IMR-90 (cell line): ENCODE measurements around the gene USP4. TPM values are rescaled to one million over a fixed set of nuclear protein-coding genes. Genes with fewer than 3 reads are reported as not detected.

Source experiments
- ATAC-seq: fragments of 200-7000 bp; cut with Tn5 transposase; 2 replicates; pipeline ENCODE4 v1.9.1; 2020; ENCODE audit warnings: low read depth, mild to moderate bottlenecking, moderate library complexity
- BruUV-seq: library from RNA; stranded (reverse); fragments of 400-500 nt; replicated peaks from 2 replicates; lab custom pipeline; 2021; lab: Mats Ljungman, UMichigan
- CTCF ChIA-PET: fragments of 300-600 bp; formaldehyde crosslinking; extraction: SDS; loops from one replicate; lab custom pipeline; 2021; ENCODE audit warnings: antibody characterized with exemption; lab: Yijun Ruan, JAX
- POLR2A ChIA-PET: fragments of 300-600 bp; sonication (Branson Sonifier 250); formaldehyde crosslinking; loops from one replicate; lab custom pipeline; 2022; ENCODE audit warnings: antibody characterized with exemption; ENCODE audit not compliant: unreplicated experiment; lab: Charles Lee
- DNase-seq: peaks from one replicate; pipeline ENCODE4 v3.0.0; 2013
- H2AFZ ChIP-seq: replicated peaks from 2 replicates; pipeline ENCODE3; 2013; ENCODE audit warnings: low read length, mild to moderate bottlenecking; ENCODE audit not compliant: poor library complexity
- H2AK5ac ChIP-seq: 2 replicates; pipeline ENCODE4 v1.6.1; 2013; ENCODE audit warnings: low read depth, low read length, inconsistent platforms
- H2AK9ac ChIP-seq: replicated peaks from 2 replicates; pipeline ENCODE3; 2013; ENCODE audit warnings: mild to moderate bottlenecking, low read depth, low read length, moderate library complexity; ENCODE audit not compliant: poor library complexity
- H2BK120ac ChIP-seq: 2 replicates; pipeline ENCODE4 v1.6.1; 2013; ENCODE audit warnings: low read depth, low read length, inconsistent platforms
- H2BK15ac ChIP-seq: 3 replicates; pipeline ENCODE4 v1.6.1; 2013; ENCODE audit warnings: low read depth, low read length, inconsistent platforms
- H2BK20ac ChIP-seq: 2 replicates; pipeline ENCODE4 v1.6.1; 2013; ENCODE audit warnings: low read depth, mild to moderate bottlenecking, inconsistent platforms, low read length, moderate library complexity
- H2BK5ac ChIP-seq: 2 replicates; pipeline ENCODE4 v1.6.1; 2013; ENCODE audit warnings: mild to moderate bottlenecking, low read depth, low read length, inconsistent platforms; ENCODE audit not compliant: poor library complexity, severe bottlenecking
- H3K14ac ChIP-seq: replicated peaks from 2 replicates; pipeline ENCODE4 v1.6.1; 2013; ENCODE audit warnings: low read depth, low read length, inconsistent platforms
- H3K18ac ChIP-seq: 2 replicates; pipeline ENCODE4 v1.6.1; 2013; ENCODE audit warnings: low read depth, low read length, control low read depth
- H3K23ac ChIP-seq: 2 replicates; pipeline ENCODE4 v1.6.1; 2013; ENCODE audit warnings: low read depth, low read length, inconsistent platforms
- H3K27ac ChIP-seq: 2 replicates; pipeline ENCODE4 v1.5.1; 2013; ENCODE audit warnings: mild to moderate bottlenecking, control low read depth, low read length; ENCODE audit not compliant: insufficient read depth
- H3K27me3 ChIP-seq: 2 replicates; pipeline ENCODE4 v1.6.1; 2013; ENCODE audit warnings: low read length; ENCODE audit not compliant: control insufficient read depth, insufficient read depth
- H3K36me3 ChIP-seq: 2 replicates; pipeline ENCODE4 v1.6.1; 2013; ENCODE audit warnings: low read length, mixed read lengths; ENCODE audit not compliant: control insufficient read depth, insufficient read depth
- H3K4ac ChIP-seq: 2 replicates; pipeline ENCODE4 v1.6.1; 2013; ENCODE audit warnings: low read depth, low read length, inconsistent platforms
- H3K4me1 ChIP-seq: 2 replicates; pipeline ENCODE4 v1.6.1; 2013; ENCODE audit warnings: low read length, mixed read lengths; ENCODE audit not compliant: control insufficient read depth, insufficient read depth
- H3K4me2 ChIP-seq: 2 replicates; pipeline ENCODE4 v1.6.1; 2013; ENCODE audit warnings: low read depth, mild to moderate bottlenecking, control low read depth, low read length, moderate library complexity
- H3K4me3 ChIP-seq: 2 replicates; pipeline ENCODE4 v1.5.1; 2013; ENCODE audit warnings: low read depth, mild to moderate bottlenecking, control low read depth, low read length, moderate library complexity; ENCODE audit not compliant: insufficient read depth
- H3K56ac ChIP-seq: 2 replicates; pipeline ENCODE4 v1.6.1; 2013; ENCODE audit warnings: low read length, inconsistent platforms; ENCODE audit not compliant: insufficient read depth; ENCODE audit errors: extremely low read depth
- H3K79me1 ChIP-seq, 2 experiments: 2 replicates each; pipeline ENCODE4 v1.6.1; 2013; ENCODE audit warnings: low read length in 2 of 2, inconsistent platforms in 1 of 2, low read depth in 1 of 2
- H3K9ac ChIP-seq: 2 replicates; pipeline ENCODE4 v1.6.1; 2013; ENCODE audit warnings: low read depth, low read length, control low read depth
- H3K9me1 ChIP-seq: 2 replicates; pipeline ENCODE4 v1.6.1; 2013; ENCODE audit warnings: low read length, inconsistent platforms; ENCODE audit not compliant: insufficient read depth
- H3K9me3 ChIP-seq: 2 replicates; pipeline ENCODE4 v1.6.1; 2013; ENCODE audit warnings: low read length; ENCODE audit not compliant: control insufficient read depth, insufficient read depth
- H4K20me1 ChIP-seq: 2 replicates; pipeline ENCODE4 v1.6.1; 2013; ENCODE audit warnings: low read length, inconsistent platforms; ENCODE audit not compliant: insufficient read depth
- H4K5ac ChIP-seq: 2 replicates; pipeline ENCODE4 v1.6.1; 2013; ENCODE audit warnings: mild to moderate bottlenecking, low read depth, low read length, control low read depth
- H4K8ac ChIP-seq, 2 experiments: 2 replicates each; pipeline ENCODE4 v1.6.1; 2013; ENCODE audit warnings: low read depth in 2 of 2, low read length in 2 of 2, control low read depth in 1 of 2, inconsistent platforms in 1 of 2
- H4K91ac ChIP-seq: 2 replicates; pipeline ENCODE4 v1.6.1; 2013; ENCODE audit warnings: low read depth, low read length, inconsistent platforms; ENCODE audit not compliant: insufficient read depth
- BHLHE40 ChIP-seq: fragments of 150-350 bp; IDR thresholded peaks from 2 replicates; pipeline ENCODE4 v1.6.1; 2016; ENCODE audit warnings: mild to moderate bottlenecking, low read depth, low read length
- CEBPB ChIP-seq: IDR thresholded peaks from 2 replicates; pipeline ENCODE4 v1.6.1; 2012; ENCODE audit warnings: low read depth, low read length, improper control_type of control experiment
- CHD1 ChIP-seq: IDR thresholded peaks from 2 replicates; pipeline ENCODE4 v1.6.1; 2012; ENCODE audit warnings: low read depth, low read length, improper control_type of control experiment
- FOS ChIP-seq: fragments of 150-350 bp; IDR thresholded peaks from 2 replicates; pipeline ENCODE4 v1.6.1; 2016; ENCODE audit warnings: low read depth, low read length
- MAFK ChIP-seq: IDR thresholded peaks from 2 replicates; pipeline ENCODE4 v1.6.1; 2012; ENCODE audit warnings: low read depth, low read length, improper control_type of control experiment
- MXI1 ChIP-seq: IDR thresholded peaks from 2 replicates; pipeline ENCODE4 v1.6.1; 2012; ENCODE audit warnings: low read depth, mild to moderate bottlenecking, low read length, moderate library complexity, borderline replicate concordance
- NFE2L2 ChIP-seq: fragments of 150-350 bp; IDR thresholded peaks from 2 replicates; pipeline ENCODE4 v1.6.1; 2016; ENCODE audit warnings: low read depth, mild to moderate bottlenecking, low read length
- POLR2A ChIP-seq: IDR thresholded peaks from 2 replicates; pipeline ENCODE4 v1.6.1; 2012; ENCODE audit warnings: mild to moderate bottlenecking, low read depth, low read length
- RAD21 ChIP-seq: IDR thresholded peaks from 2 replicates; pipeline ENCODE4 v1.6.1; 2012; ENCODE audit warnings: low read length, improper control_type of control experiment
- RCOR1 ChIP-seq: IDR thresholded peaks from 2 replicates; pipeline ENCODE4 v1.6.1; 2012; ENCODE audit warnings: mild to moderate bottlenecking, low read length, improper control_type of control experiment; ENCODE audit not compliant: insufficient replicate concordance
- RFX5 ChIP-seq: IDR thresholded peaks from 2 replicates; pipeline ENCODE4 v1.8.0; 2012; ENCODE audit warnings: low read depth, mild to moderate bottlenecking, low read length, moderate library complexity
- SMC3 ChIP-seq: fragments of 150-350 bp; IDR thresholded peaks from 2 replicates; pipeline ENCODE4 v1.6.1; 2016; ENCODE audit warnings: low read depth, mild to moderate bottlenecking, antibody characterized with exemption, low read length, moderate library complexity
- WGBS, 2 experiments: methylation state at CpG; one replicate each; pipeline versions ENCODE4 v1.1.5 to v1.1.7; 2013; ENCODE audit warnings: missing lambda C conversion rate in 2 of 2; ENCODE audit not compliant: insufficient read length in 1 of 2; ENCODE audit errors: extremely low coverage in 2 of 2; 5-methylcytosine and 5-hydroxymethylcytosine counted together
- dilution Hi-C: fragments of 300-500 bp; cut with HindIII; formaldehyde crosslinking; loops from one replicate; pipeline ENCODE4 v1.14.3; 2018; ENCODE audit warnings: low sequenced_read_pairs; ENCODE audit not compliant: unreplicated experiment
- in situ Hi-C: fragments of 300-500 bp; cut with MboI; formaldehyde crosslinking; loops from 3 replicates; pipeline ENCODE4 v1.14.3; 2019; ENCODE audit warnings: low sequenced_read_pairs, inconsistent platforms, mixed read lengths
- intact Hi-C: fragments of 100-400 bp; cut with micrococcal nuclease; formaldehyde crosslinking; loops from 2 replicates; pipeline ENCODE4 v1.10.0; 2022
- polyA plus RNA-seq, 3 experiments: library from polyadenylated mRNA; depleted of rRNA; stranded (reverse); fragments of >200 nt; gene quantifications; 2 replicates each; pipeline ENCODE4 v1.2.3, GENCODE V29; 2012; ENCODE audit warnings: low replicate concordance in 1 of 3
- total RNA-seq: library from RNA; depleted of rRNA; stranded (reverse); fragments of >200 nt; gene quantifications from 2 replicates; pipeline ENCODE4 v1.2.3, GENCODE V29; 2012
- TF ChIP-seq, protein P1 (sequence below): fragments of 150-350 bp; IDR thresholded peaks from 2 replicates; pipeline ENCODE4 v1.6.1; 2016; ENCODE audit warnings: low read depth, mild to moderate bottlenecking, low read length, moderate library complexity, borderline replicate concordance
- TF ChIP-seq, protein P2 (sequence below): fragments of 150-350 bp; IDR thresholded peaks from 2 replicates; pipeline ENCODE4 v1.6.1; 2017; ENCODE audit warnings: mild to moderate bottlenecking, antibody characterized with exemption, low read length, low read depth
- TF ChIP-seq, protein P3 (sequence below): conservative IDR thresholded peaks from 2 replicates; pipeline ENCODE4 v1.5.1; 2012; ENCODE audit warnings: mild to moderate bottlenecking, low read depth, low read length, improper control_type of control experiment

The USP4 gene
- total and polyA plus RNA-seq, 2 of the 4 experiments (the other 2 are of a cell fraction): 29.9 to 42.3 TPM

DNA sequence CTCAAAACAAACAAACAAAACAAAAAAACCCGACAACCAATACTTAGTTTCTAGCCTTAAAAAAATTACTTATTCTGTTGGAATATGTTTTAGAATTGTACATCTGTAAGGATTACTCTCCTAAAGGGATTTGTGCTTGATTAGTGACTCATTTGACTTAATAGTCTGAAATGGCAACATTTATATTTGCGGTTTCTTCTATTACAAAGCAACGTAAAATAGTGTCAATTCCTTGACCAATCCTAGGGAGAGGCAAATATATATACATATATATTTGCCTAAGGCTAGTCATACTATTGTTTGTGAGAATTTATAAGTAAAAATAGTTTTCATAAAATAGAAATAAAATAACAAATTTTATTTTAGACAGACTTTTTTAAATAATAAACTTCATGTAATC lies 102.5 kb downstream of the USP4 start:
- no CpG with 5 or more reads among the region's 3 CpGs for WGBS, 2 experiments
- no peak overlapping the region for H4K5ac ChIP-seq
- ATAC-seq (no peak), DNase-seq (no peak)
- H2BK120ac ChIP-seq: no peak overlapping the region
- no peak overlapping the region for H3K23ac ChIP-seq
- dilution Hi-C loops (no loop called here), in situ Hi-C loops (no loop called here), intact Hi-C loops (no loop called here)
- ChIA-PET POLR2A (no interaction called here), CTCF (no interaction called here)
- no peak overlapping the region for H3K4ac ChIP-seq
- H2AFZ ChIP-seq: no peak overlapping the region
- H2AK5ac ChIP-seq: no peak overlapping the region
- H3K9me3 ChIP-seq: peaks cover 15% of the 10 kb centered on the region
- H3K9me1 ChIP-seq: no peaks in the 10 kb centered on the region
- TF ChIP-seq, protein P1, sequence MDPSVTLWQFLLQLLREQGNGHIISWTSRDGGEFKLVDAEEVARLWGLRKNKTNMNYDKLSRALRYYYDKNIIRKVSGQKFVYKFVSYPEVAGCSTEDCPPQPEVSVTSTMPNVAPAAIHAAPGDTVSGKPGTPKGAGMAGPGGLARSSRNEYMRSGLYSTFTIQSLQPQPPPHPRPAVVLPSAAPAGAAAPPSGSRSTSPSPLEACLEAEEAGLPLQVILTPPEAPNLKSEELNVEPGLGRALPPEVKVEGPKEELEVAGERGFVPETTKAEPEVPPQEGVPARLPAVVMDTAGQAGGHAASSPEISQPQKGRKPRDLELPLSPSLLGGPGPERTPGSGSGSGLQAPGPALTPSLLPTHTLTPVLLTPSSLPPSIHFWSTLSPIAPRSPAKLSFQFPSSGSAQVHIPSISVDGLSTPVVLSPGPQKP: no peak
- no peak for TF ChIP-seq POLR2A
- no peak for TF ChIP-seq SMC3
- no peak for TF ChIP-seq RFX5
- no peak for TF ChIP-seq RCOR1
- TF ChIP-seq MAFK: no peak
- TF ChIP-seq BHLHE40: no peak
- TF ChIP-seq CEBPB: no peak
- TF ChIP-seq MXI1: no peak
- TF ChIP-seq FOS: no peak
- TF ChIP-seq, protein P2, sequence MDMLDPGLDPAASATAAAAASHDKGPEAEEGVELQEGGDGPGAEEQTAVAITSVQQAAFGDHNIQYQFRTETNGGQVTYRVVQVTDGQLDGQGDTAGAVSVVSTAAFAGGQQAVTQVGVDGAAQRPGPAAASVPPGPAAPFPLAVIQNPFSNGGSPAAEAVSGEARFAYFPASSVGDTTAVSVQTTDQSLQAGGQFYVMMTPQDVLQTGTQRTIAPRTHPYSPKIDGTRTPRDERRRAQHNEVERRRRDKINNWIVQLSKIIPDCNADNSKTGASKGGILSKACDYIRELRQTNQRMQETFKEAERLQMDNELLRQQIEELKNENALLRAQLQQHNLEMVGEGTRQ: no peak
- TF ChIP-seq NFE2L2: no peak
- TF ChIP-seq CHD1: no peak
- TF ChIP-seq, protein P3, sequence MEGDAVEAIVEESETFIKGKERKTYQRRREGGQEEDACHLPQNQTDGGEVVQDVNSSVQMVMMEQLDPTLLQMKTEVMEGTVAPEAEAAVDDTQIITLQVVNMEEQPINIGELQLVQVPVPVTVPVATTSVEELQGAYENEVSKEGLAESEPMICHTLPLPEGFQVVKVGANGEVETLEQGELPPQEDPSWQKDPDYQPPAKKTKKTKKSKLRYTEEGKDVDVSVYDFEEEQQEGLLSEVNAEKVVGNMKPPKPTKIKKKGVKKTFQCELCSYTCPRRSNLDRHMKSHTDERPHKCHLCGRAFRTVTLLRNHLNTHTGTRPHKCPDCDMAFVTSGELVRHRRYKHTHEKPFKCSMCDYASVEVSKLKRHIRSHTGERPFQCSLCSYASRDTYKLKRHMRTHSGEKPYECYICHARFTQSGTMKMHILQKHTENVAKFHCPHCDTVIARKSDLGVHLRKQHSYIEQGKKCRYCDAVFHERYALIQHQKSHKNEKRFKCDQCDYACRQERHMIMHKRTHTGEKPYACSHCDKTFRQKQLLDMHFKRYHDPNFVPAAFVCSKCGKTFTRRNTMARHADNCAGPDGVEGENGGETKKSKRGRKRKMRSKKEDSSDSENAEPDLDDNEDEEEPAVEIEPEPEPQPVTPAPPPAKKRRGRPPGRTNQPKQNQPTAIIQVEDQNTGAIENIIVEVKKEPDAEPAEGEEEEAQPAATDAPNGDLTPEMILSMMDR: no peak
- no peak for TF ChIP-seq RAD21
- H4K8ac ChIP-seq: no peak overlapping the region
- H4K91ac ChIP-seq: no peak overlapping the region
- no peak overlapping the region for H3K27ac ChIP-seq
- H2BK15ac ChIP-seq: no peak overlapping the region
- no peak overlapping the region for H3K14ac ChIP-seq
- no peak overlapping the region for H3K56ac ChIP-seq
- H3K36me3 ChIP-seq: no peaks in the 10 kb centered on the region
- no peaks in the 10 kb centered on the region for H3K27me3 ChIP-seq
- no peak overlapping the region for H3K9ac ChIP-seq
- BruUV-seq: no TSS peak
- no peaks in the 10 kb centered on the region for H3K79me1 ChIP-seq
- no peak overlapping the region for H3K18ac ChIP-seq
- H2BK5ac ChIP-seq: no peak overlapping the region
- H2AK9ac ChIP-seq: no peak overlapping the region
- H4K20me1 ChIP-seq: no peaks in the 10 kb centered on the region
- no peak overlapping the region for H2BK20ac ChIP-seq
- no peak overlapping the region for H3K4me2 ChIP-seq
- no peaks in the 10 kb centered on the region for H3K4me1 ChIP-seq
- no peak overlapping the region for H3K4me3 ChIP-seq
